Measurements from ENCODE around the gene PRKD1.

PRKD1 gene

DNA sequence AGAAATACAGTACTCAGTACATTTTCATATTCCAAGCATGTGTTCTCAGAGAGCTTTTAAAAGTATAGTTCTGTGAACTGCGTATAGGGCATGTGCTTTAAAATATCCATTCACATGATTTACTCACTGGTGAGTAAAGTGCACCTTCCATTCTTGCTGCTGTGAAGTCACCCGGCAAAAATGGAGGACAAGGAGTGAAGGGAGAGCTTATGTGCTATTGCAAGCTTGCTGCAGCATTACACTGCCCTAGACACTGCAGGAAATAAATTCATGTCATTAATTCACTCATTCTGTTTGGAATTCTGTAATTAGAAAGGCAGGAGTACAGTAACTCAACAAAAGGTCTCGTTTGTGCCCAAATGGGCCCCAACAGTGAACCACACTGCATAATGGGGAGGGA lies 347.8 kb downstream of the PRKD1 start:
- DNase-seq = no peak

DNA sequence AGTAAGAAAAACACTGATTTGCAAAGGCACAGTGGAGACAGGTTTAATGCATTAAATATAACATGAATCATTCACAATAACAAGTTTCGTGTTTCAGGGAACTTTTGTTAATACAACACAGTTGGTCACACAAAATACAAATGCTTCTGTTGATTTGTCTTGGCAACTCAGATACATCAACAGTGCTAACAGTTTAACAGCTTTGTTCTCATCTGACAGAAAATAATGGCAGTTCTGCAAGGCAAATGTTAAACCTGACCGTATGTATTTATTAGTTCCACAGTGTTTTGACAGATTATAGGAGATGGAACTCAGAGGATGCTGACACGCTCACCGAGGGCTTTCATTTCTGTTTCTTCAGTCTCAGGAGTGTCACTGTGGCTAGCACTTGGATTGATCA lies 350.7 kb downstream of the PRKD1 start:
- DNase-seq = no peak

DNA sequence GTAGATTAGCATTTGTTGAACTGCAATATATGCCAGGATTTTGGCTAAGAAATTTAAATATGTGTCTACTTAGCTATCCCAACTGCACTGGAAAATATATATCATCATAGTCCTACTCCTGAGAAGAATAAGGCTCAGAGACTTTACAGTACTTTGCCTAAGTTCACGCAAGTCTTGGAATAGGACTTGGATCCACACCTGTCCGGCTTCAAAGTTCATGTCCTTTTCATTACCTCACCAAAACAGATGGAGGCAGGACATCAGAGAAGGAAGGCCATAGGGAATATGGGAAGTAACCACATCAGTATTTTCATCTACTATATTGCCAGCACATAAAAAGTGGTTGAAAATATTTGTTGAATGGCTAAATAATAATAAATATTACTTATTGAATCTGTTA lies 358.5 kb downstream of the PRKD1 start:
- no peak for DNase-seq

DNA sequence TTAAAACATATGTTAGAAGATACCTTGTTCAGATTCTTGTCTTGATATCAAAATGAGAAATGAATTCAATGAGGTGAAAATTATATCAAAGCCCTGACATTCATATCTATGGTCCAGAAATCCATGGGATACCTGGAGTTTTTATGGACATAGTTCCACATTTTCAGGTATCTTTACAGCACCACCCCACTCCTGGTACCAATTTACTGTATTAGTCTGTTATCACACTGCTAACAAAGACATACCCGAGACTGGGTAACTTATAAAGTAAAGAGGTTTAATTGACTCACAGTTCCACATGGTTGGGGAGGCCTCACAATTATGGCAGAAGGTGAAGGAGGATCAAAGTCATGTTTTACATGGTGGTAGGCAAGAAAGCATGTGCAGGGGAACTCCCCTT lies 361.5 kb downstream of the PRKD1 start:
- no peak for DNase-seq

DNA sequence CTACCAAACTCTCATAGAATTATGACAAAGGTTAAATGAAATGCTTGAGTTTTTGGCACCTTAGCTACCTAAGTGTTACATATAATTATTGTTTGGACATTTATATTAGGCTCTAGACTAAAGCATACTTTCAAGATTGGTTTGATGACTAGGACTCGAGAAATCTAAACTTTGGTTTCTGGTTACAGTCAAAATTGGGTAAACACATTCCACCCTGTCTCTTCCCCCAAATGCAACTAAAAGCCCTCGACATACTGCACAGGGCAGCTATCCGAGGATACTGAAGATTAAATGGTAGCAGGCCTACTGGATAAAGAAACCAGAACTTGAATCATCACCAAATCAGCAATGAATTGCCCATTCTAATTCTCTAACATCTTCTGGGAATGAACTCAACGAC lies 369.1 kb downstream of the PRKD1 start:
- no peak for DNase-seq

DNA sequence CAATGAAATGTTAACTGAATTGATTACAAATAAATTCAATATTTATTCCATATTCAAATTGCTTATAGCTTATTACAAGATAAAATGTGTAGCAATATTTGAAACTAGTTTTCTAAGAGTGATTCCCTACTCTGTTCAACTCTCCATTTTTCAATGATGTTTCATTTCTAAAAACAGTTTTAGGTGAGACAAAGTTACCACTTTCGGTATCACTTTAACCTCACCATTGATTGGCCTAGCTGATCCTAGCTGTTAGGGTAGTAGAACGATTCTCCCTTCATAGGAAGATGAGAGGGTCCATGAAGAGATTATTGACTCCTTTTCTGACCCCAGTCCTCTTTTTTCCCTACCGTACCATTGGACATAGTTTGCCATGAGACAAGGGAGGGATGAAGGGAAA lies 373.3 kb downstream of the PRKD1 start:
- DNase-seq = no peak

DNA sequence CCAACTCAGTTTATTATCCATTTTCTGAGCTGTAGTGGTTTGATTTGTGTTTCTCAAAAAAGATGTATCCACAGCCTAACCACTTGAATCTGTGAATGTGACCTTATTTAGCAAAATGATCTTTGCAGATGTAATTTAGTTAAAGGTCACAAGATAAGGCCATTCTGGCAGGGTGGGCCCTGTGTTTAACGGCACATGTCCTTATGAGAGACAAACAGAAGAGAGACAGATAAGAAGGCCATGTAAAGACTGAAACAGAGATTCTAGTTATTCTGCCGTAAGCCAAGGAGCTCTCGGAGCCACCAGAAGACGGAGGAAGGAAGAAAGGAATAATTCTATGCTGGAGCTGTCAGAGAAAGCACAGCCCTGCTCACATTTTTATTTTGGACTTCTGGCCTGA lies 374.2 kb downstream of the PRKD1 start:
- no peak for DNase-seq

DNA sequence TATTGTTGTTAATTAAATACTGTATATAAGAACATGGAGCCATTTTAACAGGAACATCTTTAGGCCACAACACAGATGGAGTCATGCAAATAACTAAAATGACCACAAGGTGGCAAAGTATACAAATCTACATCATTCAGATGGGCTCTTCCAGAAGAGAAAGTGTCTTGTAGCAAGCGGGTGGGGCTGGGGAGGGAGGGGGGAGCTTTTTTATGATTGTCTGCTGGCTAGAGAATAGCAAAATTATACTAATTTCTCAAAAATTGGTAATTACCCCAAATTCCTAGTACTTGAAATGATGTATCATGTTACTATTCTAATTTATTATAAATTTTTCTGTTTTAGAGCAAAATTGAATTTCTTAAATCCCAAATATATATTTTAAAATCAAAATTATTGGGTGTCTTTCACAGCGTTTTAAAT lies 378.7 kb downstream of the PRKD1 start:
- DNase-seq = no peak

DNA sequence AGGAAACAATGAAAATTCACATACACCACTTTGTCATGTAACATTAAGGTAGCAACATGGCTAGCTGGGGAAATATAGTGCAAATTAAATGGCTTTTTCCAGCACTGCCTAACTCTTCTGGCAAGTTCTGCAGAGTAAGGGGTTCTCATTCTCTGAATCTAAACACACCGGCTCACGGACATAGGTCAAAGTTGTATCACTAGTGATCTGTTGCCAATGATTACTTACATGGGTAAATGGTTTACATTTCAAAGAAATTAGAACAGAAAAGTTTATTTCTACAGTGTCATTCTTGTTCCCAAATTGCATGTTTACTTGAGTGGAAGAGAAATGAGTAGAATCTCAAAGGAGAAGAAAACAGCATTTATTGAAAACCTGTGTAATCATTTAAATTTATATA lies 381.9 kb downstream of the PRKD1 start:
- no peak for DNase-seq

DNA sequence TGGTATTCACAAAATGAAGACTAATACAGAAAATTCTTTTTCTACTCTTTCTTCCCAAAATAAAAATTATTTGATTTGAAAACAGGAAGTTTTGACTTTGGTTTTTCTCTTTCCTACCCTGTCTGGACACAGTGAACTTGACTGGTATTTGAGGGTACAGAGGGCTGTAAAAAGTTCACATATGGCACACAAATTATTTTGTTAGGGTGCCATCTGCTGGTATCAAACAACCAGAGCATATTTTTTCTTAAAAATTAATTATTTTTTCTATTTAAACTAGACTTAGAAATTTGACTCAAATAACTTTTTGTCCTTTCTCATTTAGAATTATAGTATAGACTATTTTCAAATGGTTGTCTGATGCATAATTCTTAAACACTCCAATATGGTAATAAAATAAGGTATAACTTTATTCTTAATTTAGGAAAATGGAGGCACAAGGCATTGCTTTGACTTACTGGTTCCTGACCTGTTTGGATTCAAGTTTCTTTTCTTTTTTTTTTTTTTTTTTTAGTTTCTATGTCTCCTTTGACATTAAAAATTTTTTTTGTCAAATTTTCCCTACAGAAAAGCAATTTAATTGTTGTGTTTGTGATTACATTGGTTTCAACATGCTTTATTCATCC lies 390.6 kb downstream of the PRKD1 start:
- no peak for DNase-seq

DNA sequence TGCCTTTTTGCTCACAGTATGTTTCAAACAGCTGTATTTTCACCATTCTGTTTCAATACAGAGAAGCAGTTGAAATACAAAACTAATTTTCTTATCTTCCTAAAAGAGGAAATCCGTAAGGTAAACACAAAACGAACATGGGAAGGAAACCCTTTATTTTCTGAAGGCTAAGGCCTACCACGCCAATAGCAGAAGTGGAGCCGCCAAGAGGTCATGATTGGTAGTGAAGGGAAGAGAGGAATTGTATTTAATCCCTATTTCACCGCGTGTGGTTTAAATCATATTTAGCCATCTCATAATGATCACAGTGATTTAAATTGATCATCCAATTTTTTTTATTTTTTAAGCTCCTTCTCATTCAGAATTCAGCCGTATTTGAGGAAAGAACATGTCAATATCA lies 398.2 kb downstream of the PRKD1 start:
- no peak for DNase-seq

DNA sequence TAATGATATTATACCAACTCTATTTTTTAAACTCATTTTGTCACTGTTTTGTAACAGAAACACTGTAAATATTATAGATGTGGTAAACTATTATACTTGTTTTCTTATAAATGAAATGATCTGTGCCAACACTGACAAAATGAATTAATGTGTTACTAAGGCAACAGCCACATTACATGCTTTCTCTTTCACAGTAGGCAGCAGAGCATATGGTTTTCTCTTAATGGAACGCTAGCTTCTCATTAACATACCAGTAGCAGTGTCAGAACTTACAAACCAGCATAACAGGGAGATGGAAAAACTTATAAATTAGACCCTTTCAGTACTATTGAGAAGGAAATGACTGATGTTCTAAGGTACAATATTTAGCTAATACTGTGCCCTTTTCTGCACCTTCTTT lies 398.8 kb downstream of the PRKD1 start:
- DNase-seq = no peak

DNA sequence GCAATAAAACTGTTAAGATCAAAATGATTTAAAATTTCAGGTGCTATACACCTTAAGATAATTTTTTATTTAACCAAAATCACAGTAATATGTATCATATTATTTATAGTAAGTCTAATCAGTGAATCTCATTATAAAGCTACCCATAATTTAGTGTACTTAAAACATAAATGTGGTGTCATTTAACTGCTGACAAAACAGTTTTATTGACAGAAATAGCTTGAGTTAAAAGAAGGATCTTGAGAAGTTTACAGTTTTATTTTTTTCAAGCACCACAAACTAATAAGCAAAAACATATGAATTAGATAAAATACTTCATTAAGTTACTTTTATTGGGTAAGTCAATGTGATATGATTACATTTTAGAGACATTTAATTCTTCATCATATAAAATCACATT lies 400.4 kb downstream of the PRKD1 start:
- DNase-seq = no peak

All from stimulated activated CD4-positive, alpha-beta T cell treated with anti-CD3 and anti-CD28 coated beads, Interleukin-12 subunit alpha, Interleukin-12 subunit beta, amount 100 ng/mL, for 4 hours (primary cell).